Activated naive CD4-positive, alpha-beta T cell treated with anti-CD3 and anti-CD28 coated beads, Interleukin-2, amount 10 ng/mL, durations not matched to agents 7 days and 5 days (primary cell): ENCODE measurements around the gene SLC39A11.

ENCODE experiments used
- CTCF ChIA-PET: fragments of 350-600 bp; sonication (Branson Sonifier 250); formaldehyde crosslinking; loops from one replicate; lab custom pipeline; 2021; ENCODE audit warnings: antibody characterized with exemption; lab: Charles Lee
- DNase-seq: peaks from one replicate; pipeline ENCODE4 v3.0.0-alpha.2; 2020
- H3K27ac Mint-ChIP-seq: one replicate; pipeline ENCODE4 v1.8.0; 2021; ENCODE audit warnings: mild to moderate bottlenecking, moderate library complexity, mixed read lengths
- H3K27me3 Mint-ChIP-seq: one replicate; pipeline ENCODE4 v1.8.0; 2021; ENCODE audit warnings: mild to moderate bottlenecking, mixed read lengths
- H3K36me3 Mint-ChIP-seq: one replicate; pipeline ENCODE4 v1.8.0; 2021; ENCODE audit warnings: mixed read lengths
- H3K4me1 Mint-ChIP-seq: one replicate; pipeline ENCODE4 v1.8.0; 2021; ENCODE audit warnings: mixed read lengths
- H3K4me3 Mint-ChIP-seq: one replicate; pipeline ENCODE4 v1.8.0; 2021; ENCODE audit warnings: mild to moderate bottlenecking, moderate library complexity, mixed read lengths
- H3K9me3 Mint-ChIP-seq: one replicate; pipeline ENCODE4 v1.8.0; 2021; ENCODE audit warnings: mixed read lengths

The SLC39A11 gene

DNA sequence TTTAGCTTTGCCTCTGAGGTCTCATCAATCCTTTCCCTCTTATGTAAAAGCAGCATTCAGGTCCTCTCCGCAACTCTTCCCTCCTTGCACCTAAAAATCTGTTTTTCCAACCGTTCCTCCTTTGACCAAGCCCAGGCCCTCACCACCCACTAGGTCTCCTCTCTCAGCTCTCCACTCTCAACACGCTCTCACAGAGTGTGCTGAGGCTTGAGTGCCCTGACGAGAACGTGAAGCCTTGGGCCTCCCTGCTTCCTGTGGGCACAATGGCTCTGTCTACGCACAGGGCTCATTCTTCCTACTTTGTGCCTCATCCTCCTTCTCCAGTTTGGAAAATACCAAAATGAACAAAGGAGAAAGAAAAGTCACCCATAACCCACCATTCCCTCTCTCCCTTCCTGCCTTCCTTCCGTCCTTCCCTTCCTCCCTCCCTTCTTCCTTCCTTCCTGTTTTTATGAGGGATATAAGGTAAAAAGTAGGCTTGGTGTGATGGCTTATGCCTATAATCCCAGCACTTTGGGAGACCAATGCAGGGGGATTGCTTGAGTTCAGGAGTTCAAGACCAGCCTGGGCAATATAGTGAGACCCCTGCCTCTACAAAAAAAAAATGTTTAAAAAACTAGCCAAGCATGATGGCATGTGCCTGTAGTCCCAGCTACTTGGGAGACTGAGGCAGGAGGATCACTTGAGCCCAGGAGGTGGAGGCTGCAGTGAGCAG is 31.3 kb upstream of the SLC39A11 start:
- no peak overlapping the region for H3K4me3 Mint-ChIP-seq
- H3K36me3 Mint-ChIP-seq = no peaks in the 10 kb centered on the region
- no peak for DNase-seq
- CTCF ChIA-PET = interaction anchor here (0.8 to 1.0 kb wide), 2 partner anchors 137 to 138 kb away, joined by 3 read pairs; no protein-coding TSS in a partner anchor
- peaks cover 10% of the 10 kb centered on the region for H3K27me3 Mint-ChIP-seq
- no peaks in the 10 kb centered on the region for H3K9me3 Mint-ChIP-seq
- H3K27ac Mint-ChIP-seq = no peak overlapping the region
- H3K4me1 Mint-ChIP-seq = no peaks in the 10 kb centered on the region

DNA sequence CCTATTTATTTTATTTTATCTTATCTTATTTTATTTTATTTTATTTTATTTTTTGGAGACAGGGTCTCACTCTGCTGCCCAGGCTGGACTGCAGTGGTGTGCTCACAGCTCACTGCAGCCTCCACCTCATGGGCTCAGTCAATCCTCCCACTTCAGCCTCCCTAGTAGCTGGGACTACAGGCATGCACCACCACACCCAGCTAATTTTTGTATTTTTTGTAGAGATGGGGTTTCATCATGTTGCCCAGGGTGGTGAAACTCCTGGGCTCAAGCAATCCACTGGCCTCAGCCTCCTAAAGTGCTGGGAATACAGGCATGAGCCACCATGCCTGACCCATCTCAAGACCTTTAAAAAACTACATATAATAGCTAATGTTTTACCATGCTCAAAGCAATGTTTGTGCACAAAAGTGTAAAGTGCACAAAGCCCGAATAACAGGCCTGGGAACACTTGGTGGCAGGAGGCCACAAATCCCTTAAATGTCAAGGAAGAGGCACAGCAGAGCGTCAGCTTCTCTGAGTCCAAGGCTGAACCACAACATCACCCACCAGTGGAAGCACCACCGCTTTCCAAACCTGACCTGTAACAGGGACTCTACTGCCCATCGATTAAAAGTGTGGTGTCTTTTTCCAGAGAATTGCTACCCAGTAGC is 30.6 kb upstream of the SLC39A11 start:
- CTCF ChIA-PET = interaction anchor here (1.0 kb wide), 1 partner anchor 137 kb away, joined by 3 read pairs; no protein-coding TSS in a partner anchor
- no peaks in the 10 kb centered on the region for H3K9me3 Mint-ChIP-seq
- DNase-seq = no peak
- no peaks in the 10 kb centered on the region for H3K4me1 Mint-ChIP-seq
- H3K36me3 Mint-ChIP-seq = no peaks in the 10 kb centered on the region
- peaks cover 10% of the 10 kb centered on the region for H3K27me3 Mint-ChIP-seq
- no peak overlapping the region for H3K27ac Mint-ChIP-seq
- H3K4me3 Mint-ChIP-seq = no peak overlapping the region

DNA sequence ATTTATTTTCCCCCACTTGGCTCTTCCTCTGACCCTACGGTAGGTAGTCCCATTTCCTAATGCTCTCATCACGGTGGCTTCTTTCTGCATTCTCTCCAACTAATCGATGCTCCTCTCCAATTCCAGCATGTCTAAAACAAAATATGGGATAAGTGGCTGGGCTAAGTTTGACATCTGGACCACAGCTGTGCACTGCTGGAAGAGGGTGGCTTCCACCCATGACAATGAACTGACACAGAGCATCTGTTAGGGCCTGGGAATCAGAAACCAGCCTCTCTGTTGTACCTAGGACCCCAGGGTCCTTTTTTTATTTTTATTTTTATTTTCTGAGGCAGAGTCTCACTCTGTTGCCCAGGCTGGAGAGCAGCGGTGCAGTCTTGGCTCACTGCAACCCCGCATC is 29.0 kb upstream of the SLC39A11 start:
- H3K27ac Mint-ChIP-seq = no peak overlapping the region
- H3K4me1 Mint-ChIP-seq = no peaks in the 10 kb centered on the region
- H3K4me3 Mint-ChIP-seq = no peak overlapping the region
- CTCF ChIA-PET = interaction anchor here (0.8 kb wide), 1 partner anchor 562 kb away, joined by 3 read pairs; no protein-coding TSS in a partner anchor
- no peak for DNase-seq
- H3K27me3 Mint-ChIP-seq = peaks cover 14% of the 10 kb centered on the region
- no peaks in the 10 kb centered on the region for H3K9me3 Mint-ChIP-seq
- H3K36me3 Mint-ChIP-seq = no peaks in the 10 kb centered on the region

DNA sequence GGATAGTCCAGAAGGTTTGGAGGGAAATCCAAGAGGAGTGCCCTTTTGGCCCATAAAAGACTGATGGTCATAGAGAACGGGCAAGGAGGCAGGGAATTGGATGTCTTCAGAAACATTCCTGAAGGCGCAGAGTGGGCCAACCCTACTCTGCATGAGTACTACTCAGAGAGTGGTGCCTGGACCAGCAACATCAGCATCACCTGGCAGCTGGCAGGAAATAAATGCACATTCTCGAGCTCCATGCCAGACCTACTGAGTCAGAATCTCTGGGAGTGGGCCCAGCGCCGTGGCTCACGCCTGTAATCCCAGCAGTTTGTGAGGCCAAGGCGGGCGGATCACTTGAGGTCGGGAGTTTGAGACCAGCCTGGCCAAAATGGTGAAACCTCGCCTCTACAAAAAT is 27.1 kb upstream of the SLC39A11 start:
- no peaks in the 10 kb centered on the region for H3K9me3 Mint-ChIP-seq
- no peaks in the 10 kb centered on the region for H3K36me3 Mint-ChIP-seq
- H3K4me3 Mint-ChIP-seq = no peak overlapping the region
- no peak overlapping the region for H3K27ac Mint-ChIP-seq
- no peaks in the 10 kb centered on the region for H3K4me1 Mint-ChIP-seq
- DNase-seq = no peak
- peaks cover 22% of the 10 kb centered on the region for H3K27me3 Mint-ChIP-seq
- CTCF ChIA-PET = no interaction called here

DNA sequence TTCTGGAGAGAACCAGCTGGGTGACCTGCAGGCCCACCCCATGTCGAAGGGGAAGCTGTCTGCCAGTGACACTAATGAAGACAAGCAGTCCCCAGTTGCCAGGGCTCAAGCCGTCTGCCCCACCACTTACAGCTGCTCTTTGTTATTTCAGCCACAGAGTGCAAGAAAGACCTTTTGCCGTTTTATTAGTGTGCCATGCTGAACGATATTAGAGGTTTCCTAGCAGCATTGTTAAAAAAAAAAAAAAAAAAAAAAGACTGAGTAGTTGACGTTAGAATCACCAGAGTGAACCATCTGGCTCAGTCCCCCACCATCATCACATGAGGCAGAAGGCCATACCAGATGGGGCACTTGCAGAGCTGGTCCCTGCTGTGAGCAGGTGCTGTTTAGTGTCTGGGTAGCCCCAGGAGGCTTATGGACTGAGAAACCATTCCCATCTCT is 26.5 kb upstream of the SLC39A11 start:
- DNase-seq = no peak
- Mint-ChIP-seq H3K4me1 (no peaks in the 10 kb centered on the region), H3K9me3 (no peaks in the 10 kb centered on the region), H3K36me3 (no peaks in the 10 kb centered on the region), H3K27me3 (peaks cover 22% of the 10 kb centered on the region), H3K27ac (no peak overlapping the region), H3K4me3 (no peak overlapping the region)
- CTCF ChIA-PET = no interaction called here

DNA sequence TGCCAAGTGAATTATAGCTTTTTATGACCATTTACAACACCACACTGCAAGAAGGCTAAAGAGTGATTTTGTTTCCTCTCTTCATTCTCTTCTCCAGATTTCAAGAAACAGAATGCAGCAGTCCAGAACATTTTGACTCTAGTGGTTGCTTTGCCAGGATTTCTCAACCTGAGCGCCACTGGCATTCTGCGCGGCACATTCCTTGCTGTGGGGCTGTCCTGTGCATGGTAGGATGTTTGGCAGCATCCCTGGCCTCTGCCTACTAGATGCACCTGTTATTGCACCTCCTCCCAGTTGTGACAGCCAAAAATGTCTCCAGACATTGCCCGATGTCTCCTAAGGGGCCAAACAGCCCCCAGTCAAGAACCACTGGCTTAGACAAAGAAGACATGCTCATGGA is 25.7 kb upstream of the SLC39A11 start:
- no peak for DNase-seq
- H3K27ac Mint-ChIP-seq = no peak overlapping the region
- no peaks in the 10 kb centered on the region for H3K4me1 Mint-ChIP-seq
- no peak overlapping the region for H3K4me3 Mint-ChIP-seq
- H3K36me3 Mint-ChIP-seq = no peaks in the 10 kb centered on the region
- CTCF ChIA-PET = no interaction called here
- peaks cover 17% of the 10 kb centered on the region for H3K27me3 Mint-ChIP-seq
- no peaks in the 10 kb centered on the region for H3K9me3 Mint-ChIP-seq

DNA sequence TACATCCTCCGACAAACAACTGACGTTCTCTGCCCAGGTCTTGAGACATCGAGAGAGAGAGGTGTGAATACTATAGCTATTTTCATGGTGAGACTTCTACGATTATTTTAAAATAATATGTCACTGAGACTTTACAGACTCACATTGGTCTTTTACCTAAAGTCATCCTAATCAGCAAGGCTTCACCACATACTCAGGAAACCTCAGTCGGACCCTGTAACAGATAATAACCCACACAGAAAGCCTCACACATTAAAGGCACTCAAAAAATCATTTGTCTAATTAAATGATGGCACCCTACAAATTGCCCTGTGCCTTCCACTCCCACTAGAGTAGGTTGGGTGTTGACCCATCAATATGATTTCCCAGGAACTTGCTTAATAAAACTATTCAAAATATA is 19.8 kb upstream of the SLC39A11 start:
- H3K36me3 Mint-ChIP-seq = no peaks in the 10 kb centered on the region
- H3K27me3 Mint-ChIP-seq = peaks cover 12% of the 10 kb centered on the region
- CTCF ChIA-PET = no interaction called here
- DNase-seq = no peak
- no peaks in the 10 kb centered on the region for H3K4me1 Mint-ChIP-seq
- no peak overlapping the region for H3K4me3 Mint-ChIP-seq
- H3K27ac Mint-ChIP-seq = no peak overlapping the region
- H3K9me3 Mint-ChIP-seq = no peaks in the 10 kb centered on the region

DNA sequence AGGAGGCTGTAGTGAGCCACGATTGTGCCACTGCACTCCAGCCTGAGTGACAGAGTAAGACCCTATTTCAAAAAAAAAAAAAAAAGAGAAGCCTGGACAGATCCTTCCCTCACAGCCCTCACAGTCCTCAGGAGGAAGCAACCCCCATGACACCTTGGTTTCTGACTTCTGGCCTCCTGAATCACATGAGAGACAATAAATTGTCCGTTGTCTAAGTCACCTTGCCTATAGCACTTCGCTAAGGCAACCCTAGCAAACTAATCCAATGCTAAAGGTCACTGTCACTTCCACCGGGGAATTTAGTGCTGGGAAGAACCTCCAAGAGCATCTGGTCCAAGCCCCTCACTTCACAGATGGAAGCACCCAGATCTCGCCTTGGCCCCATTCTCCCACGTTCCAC is 18.9 kb upstream of the SLC39A11 start:
- Mint-ChIP-seq H3K4me3 (no peak overlapping the region), H3K27me3 (peaks cover 7% of the 10 kb centered on the region), H3K36me3 (no peaks in the 10 kb centered on the region), H3K9me3 (no peaks in the 10 kb centered on the region), H3K4me1 (no peaks in the 10 kb centered on the region), H3K27ac (no peak overlapping the region)
- DNase-seq = no peak
- CTCF ChIA-PET = no interaction called here

DNA sequence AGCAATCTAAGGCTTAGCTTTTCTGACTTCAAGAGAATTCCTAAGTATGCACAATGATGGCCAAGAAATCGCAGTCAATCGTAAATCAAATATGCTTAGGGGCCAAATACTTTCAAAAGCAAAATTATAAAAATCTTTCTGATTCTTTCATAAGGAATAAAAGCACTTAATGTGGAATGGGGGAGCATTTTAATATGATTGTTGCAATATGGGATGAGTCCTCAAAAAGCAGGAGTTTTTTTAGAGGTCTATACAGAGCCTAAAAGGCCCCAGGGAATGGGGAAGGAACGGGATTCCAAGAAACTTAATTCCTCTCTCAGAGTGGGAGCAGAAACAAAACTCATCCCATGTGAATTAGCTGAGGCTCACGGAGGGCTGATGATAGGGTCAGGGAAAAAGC is 14.7 kb upstream of the SLC39A11 start:
- Mint-ChIP-seq H3K4me1 (no peaks in the 10 kb centered on the region), H3K27ac (no peak overlapping the region), H3K9me3 (no peaks in the 10 kb centered on the region), H3K27me3 (peaks cover 10% of the 10 kb centered on the region), H3K36me3 (no peaks in the 10 kb centered on the region), H3K4me3 (no peak overlapping the region)
- CTCF ChIA-PET = no interaction called here
- no peak for DNase-seq

DNA sequence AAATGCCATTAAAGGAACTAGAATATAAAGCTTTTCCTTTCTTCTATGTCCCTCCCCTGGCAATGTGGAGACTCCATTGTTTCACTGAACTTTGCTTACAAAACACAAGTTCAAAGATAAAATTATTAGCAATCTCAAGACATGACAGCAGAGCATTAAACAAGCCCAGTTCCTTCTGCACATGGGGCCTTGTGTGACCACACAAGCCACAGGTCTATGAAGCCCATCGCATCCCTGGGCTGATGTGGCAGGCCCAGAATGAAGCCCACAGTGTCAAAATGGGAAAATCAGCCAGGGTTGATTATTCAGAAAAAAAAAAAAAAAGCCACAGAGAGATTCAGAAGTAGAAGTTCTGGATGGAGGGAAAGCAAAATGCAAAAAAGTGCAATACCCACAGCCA is 12.9 kb upstream of the SLC39A11 start:
- no peaks in the 10 kb centered on the region for H3K9me3 Mint-ChIP-seq
- no peaks in the 10 kb centered on the region for H3K4me1 Mint-ChIP-seq
- H3K36me3 Mint-ChIP-seq = no peaks in the 10 kb centered on the region
- CTCF ChIA-PET = no interaction called here
- peaks cover 10% of the 10 kb centered on the region for H3K27me3 Mint-ChIP-seq
- no peak for DNase-seq
- no peak overlapping the region for H3K27ac Mint-ChIP-seq
- H3K4me3 Mint-ChIP-seq = no peak overlapping the region

DNA sequence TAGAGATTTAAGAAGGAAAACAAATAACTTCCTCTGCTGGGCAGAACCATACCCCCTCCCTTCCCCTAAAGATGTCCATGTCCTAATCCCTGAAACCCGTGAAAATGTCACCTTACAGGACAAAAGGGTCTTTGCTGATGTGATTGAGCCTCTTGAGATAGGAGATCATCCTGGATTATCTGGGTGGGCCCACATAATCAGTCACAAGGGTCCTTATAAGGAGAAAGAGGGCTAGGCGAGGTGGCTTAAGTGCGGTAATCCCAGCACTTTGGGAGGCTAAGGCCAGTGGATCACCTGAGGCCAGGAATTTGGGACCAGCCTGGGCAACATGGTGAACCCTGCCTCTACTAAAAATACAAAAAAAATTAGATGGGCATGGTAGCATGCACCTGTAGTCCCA is 12.0 kb upstream of the SLC39A11 start:
- DNase-seq = no peak
- Mint-ChIP-seq H3K4me1 (no peaks in the 10 kb centered on the region), H3K27me3 (peaks cover 19% of the 10 kb centered on the region), H3K9me3 (no peaks in the 10 kb centered on the region), H3K27ac (no peak overlapping the region), H3K36me3 (no peaks in the 10 kb centered on the region), H3K4me3 (no peak overlapping the region)
- CTCF ChIA-PET = no interaction called here

DNA sequence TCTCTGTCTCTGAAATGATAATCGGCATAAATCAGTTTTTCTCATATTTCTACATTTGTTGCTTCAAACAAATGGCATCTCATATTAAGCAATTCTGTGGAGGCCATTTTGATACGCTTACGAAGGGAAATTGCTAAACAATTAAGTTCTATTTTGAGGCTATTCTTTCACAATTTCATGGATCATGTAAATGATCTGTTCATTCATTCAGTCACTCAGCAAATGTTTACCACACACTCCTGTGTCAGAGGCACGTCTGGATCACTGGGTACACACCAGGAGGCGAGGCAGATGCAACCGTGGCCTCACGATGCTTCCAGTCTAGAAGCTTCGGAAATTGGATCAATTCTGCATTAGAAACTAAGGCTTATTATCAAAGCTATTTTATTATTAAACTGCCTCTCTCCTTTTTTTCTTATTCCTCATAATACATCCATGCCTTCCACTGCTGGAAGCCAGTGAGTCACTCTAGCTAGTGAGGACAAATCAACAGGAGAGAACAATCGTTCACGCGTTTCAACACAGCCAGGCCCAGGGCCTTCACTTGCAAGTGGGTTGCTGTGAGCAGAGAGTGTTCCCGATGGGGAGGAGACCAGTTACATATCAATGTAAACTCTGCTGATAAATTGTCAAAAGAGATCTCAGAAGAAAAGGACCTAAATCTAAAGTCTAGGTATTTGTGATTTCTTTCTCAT is 11.3 kb upstream of the SLC39A11 start:
- no peak for DNase-seq
- H3K27me3 Mint-ChIP-seq = peaks cover 25% of the 10 kb centered on the region
- H3K36me3 Mint-ChIP-seq = no peaks in the 10 kb centered on the region
- H3K4me3 Mint-ChIP-seq = no peak overlapping the region
- CTCF ChIA-PET = no interaction called here
- H3K4me1 Mint-ChIP-seq = no peaks in the 10 kb centered on the region
- no peaks in the 10 kb centered on the region for H3K9me3 Mint-ChIP-seq
- H3K27ac Mint-ChIP-seq = no peak overlapping the region

DNA sequence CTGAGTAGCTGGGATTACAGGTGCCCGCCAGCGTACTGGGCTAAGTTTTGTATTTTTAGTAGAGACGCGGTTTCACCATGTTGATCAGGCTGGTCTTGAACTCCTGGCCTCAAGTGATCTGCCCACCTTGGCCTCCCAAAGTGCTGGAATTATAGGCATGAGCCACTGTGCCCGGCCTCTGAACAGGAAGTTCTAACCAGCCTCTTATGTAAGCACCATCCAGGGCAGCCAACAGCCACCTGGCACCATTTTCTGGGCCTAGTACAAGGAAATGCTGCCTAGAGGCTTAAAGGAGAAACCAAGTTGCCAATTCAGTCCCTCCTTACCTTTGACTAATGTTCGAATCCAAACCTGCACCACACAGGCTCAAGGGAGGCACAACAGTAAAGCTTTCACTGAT is 8.5 kb upstream of the SLC39A11 start:
- H3K4me1 Mint-ChIP-seq = no peaks in the 10 kb centered on the region
- no peak for DNase-seq
- H3K4me3 Mint-ChIP-seq = no peak overlapping the region
- no peaks in the 10 kb centered on the region for H3K36me3 Mint-ChIP-seq
- CTCF ChIA-PET = interaction anchor here (0.7 kb wide), 1 partner anchor 468 kb away, joined by 3 read pairs; no protein-coding TSS in a partner anchor
- no peaks in the 10 kb centered on the region for H3K9me3 Mint-ChIP-seq
- H3K27me3 Mint-ChIP-seq = peaks cover 41% of the 10 kb centered on the region
- no peak overlapping the region for H3K27ac Mint-ChIP-seq

DNA sequence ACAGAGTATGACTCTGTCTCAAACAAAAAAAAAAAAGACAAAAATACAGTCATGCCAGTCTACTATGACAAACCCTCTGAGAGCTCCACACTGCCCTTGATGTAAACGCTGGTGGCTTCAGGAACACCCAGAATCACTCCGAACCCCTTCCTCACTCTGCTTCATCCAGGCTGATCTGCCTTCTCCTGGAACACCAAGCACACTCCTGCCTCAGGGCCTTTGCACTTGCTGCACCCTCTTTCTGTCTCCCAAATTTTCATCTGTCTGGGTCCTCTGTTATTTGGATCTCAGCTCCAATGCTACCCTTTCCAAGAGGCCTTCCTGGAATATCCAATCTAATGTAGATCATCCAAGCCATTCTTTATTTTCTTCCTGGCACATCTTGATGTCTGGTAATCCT is 7.9 kb upstream of the SLC39A11 start:
- Mint-ChIP-seq H3K4me3 (no peak overlapping the region), H3K9me3 (no peaks in the 10 kb centered on the region), H3K4me1 (no peaks in the 10 kb centered on the region), H3K27me3 (peaks cover 40% of the 10 kb centered on the region), H3K36me3 (no peaks in the 10 kb centered on the region), H3K27ac (no peak overlapping the region)
- CTCF ChIA-PET = no interaction called here
- no peak for DNase-seq
